ENCODE data around the gene LMX1A.

The LMX1A gene

DNA sequence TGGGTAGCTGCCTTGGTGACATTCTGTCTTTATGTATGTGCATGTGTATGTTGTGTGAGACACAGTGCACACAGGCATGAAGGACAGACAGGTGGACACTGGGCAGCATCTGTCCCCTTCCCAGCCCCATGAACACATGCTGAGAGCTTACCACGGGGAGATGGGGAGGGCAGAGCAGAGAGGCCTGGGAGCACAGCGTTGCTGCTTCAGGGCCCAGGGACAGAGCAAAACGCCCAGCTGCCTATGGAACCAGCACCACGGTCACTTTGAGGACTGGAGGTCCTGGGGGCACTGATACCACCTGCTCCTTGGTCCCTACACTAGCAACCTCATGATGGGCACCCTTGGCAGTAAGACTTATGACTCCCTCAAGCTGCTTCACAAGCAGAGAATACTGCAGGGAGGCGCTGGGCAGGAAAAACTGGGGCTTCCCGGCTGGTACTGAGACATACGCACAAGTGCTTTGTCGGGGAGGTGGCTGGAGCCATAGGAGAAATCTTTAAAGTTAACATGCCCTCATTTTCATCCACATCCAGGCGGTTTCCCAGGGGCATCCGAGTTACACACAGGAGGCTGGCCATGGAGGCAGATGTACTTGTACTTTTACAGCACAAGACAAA is 40.3 kb downstream of the LMX1A start:
- no peak for DNase-seq

DNA sequence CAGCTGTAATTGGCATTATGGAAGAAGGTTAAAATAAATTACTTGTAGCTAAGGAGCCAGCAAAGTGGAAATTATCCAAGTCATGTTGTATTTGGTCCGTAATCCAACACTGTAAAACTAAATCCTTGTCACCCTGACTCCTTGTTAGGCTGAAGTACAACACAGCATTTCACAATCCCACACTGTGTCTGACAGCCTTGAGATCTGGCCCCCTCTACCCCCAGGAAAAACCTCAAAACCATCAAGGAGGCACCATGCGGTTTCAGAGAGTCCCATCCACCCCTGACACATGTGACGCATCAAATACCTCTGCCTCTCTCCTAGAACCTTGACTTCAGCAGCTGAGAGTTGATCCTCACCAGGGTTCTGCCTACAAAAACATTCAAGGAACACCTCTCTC is 41.0 kb downstream of the LMX1A start:
- no peak for DNase-seq

DNA sequence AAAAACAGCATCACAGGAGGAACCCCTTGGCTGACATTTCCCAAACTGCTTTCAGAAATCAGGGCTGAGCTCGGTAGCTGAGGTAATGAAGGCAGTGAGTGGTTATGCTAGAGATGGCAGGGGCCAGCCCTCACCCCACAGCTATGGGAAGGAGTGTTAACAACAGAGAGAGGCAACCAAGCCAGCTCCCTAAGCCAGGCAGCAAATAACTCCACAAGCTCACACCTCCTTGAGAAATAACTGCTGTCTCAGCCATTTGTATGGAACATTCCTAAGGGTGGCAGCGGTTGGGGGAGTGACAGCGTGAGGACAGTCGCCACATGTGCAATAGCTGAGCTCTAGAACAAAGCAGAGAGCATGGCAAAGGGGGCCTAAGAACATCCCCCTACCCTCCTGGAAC is 42.6 kb downstream of the LMX1A start:
- no peak for DNase-seq

DNA sequence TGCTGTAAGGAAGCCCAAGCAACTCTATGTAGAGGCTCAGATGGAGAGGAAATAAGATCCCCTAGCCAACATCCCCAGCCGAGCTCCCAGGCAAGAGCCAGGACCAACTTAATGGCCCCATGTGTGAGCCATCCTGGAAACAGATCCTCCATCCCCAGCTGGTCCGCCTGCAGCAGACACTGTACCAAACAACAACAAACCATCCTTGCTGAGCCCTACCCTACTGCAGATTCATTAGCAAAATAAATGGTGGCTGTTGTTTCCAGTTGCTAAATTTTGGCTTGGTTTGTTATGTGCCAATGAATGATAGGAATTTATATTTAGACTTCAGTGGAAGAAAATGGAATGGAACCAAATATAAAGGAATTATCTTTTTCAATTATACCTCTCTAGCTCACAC is 43.9 kb downstream of the LMX1A start:
- no peak for DNase-seq

DNA sequence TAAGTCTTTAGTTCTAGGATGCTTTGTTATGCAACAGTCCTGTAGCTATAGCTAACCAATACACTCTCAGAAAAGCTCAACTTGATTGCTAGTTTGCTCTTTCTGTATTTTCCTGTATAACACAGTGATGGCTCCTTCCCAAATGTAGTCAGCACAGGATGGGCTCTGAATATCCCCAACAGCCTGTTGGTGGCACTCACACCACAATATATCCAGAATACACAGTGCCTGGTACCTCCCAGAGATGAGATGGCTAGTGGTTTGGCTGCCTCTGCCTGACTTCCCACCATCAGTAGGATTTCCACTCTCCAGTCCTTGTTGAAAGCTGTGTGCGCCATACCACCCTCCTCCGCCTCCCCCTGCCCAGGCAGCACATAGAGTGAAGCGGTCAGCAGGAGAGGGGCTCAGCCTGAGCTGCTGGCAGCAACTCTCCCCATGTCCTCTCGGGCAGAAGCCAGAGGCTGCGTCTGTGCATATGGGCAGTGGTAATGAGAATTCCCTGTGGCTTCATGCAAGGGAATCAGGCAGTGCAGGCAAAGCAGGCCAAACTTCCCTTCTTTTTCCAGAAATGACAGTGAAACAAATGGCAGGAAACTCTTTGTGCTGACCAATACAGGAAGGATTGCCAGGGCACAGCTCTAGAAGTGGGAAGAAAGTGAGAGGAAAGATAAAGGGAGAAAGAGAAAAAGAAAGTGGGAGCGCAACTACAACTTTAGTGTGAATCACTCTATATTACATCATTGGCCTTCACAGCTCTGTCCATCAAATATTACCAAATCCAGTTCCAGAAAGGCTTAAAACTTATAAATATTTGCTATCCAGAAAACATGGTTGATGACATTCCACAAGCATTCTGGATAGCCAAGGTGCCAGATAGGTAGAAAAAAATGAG is 49.7 kb downstream of the LMX1A start:
- DNase-seq = no peak

DNA sequence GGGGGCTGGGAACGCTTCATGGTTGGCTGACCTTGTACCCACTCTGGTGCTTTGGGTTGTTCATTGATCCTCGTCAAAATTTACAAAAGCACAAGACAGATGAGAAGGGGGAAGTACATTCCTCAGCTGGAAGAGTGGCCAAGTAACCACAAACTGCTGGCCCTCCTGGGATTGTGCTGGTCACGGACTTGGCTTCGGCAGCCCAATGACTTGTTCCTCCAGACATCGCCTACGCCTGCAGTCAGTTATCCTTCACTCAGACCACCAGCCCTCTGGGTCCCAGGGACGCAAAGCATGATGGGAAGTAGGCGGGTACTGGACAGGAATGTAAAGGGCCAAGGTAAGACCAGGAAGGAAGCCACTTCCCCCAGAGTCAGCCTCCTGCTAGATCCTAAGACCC is 53.1 kb downstream of the LMX1A start:
- DNase-seq = no peak

DNA sequence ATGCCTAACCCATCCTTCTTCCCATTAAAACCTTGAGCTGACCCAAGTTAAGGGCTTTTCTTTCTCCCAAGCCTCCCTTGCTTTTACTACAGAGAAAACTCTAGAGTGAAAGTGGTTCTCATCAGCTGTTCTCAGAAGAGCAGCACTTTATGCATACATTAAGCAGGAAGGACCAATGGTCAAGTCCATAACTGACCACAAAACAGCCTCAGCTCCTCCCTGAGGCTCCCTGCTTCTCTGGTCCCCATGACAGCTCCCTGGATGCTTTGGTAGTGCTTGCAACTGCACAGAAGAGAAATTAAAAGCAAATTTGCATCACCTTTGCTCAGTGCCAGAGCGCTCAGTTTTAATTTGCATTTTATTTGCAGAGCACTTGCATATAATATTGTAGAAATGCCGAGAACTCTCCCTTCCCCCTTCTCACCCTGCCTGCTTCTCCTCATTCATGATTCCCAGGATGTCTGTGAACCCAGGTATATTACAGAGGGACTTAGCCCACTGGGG is 56.1 kb downstream of the LMX1A start:
- DNase-seq = no peak

DNA sequence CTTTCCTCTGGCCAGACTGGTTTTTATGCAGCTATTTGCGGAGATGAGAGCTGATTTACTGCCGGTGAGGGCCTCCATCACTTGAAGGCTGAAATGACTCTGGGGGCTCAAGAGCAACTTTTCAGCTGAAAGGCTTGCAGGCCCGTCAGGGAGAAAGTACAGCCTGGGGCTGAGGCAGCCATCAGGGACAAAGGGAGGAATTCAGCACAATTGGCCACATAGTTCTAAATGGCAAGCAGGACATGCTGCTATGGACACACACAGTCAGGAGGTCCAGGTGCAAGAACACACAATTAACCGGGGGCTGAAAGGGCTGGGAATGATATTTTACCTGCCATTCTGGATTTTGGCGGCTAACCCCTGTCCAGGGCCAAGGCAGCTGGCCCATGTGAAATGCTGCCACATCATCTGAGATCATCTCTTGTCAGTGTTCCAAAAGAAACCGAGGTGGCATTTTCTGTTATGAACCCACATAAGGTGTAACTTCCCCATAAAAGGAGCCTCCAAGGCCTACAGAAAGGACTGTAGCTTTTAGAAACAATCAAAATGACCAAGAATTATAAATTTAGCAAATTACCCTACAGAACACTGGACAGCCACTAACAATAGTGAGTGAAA is 58.2 kb downstream of the LMX1A start:
- DNase-seq = no peak

DNA sequence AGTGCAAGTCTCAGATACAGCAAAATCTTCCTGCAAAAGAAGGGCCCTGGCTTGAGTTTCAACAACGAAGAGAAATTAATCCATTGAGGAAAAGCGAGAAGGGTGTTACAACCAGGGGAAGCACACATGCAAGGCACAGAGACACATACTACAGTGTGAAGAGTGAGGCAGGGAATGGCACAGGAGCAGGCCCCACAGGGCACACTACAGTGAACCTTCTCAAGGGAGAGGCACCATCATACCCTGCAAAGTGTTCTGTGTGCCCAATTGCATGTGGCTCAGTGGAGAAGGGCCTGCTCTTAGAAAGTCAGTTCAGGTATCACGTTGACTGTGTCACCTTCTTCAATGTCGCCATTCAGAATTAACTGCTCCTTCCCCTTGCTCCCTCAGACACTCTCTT is 60.3 kb downstream of the LMX1A start:
- DNase-seq = no peak

DNA sequence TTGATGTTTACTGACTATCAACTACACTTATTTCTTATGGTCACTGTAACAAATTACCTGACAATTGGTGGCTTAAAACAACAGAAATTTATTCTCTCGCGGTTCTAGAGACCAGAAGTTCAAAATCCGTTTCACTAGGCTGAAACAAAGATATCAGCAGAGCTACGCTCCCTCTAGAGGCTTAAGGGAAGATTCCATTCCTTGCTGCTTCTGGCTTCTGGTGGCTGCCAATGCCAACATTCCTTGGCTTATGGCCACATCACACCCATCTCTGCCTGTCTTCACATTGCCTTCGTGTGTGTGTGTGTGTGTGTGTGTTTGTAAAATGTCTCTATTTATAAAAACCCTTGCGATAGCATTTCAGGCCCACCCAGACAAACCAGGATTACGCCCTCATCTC is 66.4 kb downstream of the LMX1A start:
- DNase-seq = no peak

DNA sequence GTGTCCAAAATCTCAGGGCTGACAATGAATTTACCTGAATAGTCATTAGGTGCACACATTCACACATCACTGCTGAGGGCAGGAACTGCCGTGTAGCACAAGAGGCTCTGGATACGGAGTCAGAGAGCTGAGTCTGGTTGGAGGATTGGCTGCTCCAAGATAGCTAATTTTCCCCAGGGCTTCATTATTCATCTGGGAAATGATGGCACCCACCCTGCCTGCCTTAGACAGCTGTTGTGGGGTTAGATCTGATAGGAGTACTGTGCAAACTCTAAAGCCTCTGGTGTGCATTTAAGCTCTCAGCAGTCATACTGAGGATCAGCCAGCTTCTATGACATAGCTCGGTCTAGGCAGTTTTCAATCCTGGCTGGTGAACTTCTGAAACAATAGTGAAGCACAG is 67.0 kb downstream of the LMX1A start:
- DNase-seq = no peak

DNA sequence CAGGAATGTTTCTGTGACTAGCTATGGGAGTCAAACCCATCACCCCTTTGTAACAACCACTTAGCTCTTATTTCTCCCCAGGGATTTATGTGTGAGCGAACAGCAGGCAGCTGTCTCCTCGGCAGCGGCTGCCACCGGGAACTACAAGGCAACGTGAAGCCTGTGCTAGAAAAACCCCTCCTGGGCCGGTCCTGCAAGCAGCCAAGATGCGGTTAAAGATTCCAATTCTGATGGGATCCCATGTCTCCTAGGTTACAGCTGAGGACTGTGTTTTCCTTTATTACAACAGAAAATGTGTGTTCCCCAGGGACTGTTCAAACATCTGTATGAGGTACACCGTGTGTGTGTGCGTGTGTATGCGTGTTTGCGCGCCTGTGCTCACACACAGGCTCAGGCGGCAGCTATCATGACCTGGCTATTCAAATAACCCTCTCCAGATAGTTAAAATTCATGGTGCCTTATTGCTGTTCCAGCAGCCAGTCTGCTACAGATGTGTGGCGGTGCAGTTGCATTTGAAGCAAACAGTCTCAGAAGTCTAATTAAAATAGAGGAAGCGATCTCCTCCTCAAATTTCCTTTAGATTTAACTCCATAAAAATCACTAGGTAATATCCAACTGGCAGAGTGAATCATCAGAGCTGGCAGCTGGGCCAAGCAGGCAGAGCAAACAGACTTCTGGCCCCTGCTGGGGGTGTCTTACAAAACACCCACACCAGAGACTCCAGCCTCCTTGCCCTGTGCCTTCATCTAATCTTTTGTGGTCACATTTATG is 68.0 kb downstream of the LMX1A start:
- peak; percentile 49 for DNase-seq

DNA sequence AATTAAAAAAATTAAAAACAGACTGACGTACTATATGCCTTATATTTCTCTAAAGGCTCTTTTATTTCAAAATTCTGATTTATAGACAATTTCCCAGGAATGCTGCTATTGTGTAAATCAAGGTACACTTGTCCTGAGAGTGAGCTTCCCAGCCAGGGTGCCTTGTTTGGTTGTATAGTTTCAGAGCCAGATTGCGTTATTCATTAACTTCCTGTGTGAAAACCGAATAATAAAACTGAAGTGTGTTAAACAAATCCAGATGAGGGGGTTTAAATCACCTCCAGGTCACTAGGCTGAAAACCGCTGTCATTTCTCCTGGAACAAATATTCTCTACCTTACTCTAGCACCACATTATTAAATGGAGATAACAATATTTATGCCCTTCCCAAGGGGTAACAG is 68.7 kb downstream of the LMX1A start:
- DNase-seq = no peak

DNA sequence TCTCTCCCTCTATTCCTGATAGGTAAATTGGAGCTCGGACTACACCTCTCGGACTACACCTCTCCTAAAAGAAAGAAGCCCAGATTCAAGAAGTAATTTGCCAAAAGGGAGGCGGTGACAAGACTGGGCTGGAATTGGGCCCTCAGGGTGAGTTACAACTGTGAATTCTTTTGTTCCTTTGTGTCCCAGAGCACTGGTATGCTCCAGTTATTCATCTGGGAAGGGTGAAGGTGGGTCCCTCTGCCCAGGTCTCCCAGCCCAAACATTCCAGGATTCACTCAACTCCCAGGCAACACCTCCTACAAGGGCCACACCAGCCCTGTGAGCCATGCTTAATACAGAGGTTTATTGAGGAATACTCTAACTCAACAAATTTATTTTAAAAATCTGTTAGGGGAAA is 69.2 kb downstream of the LMX1A start:
- no peak for DNase-seq

DNA sequence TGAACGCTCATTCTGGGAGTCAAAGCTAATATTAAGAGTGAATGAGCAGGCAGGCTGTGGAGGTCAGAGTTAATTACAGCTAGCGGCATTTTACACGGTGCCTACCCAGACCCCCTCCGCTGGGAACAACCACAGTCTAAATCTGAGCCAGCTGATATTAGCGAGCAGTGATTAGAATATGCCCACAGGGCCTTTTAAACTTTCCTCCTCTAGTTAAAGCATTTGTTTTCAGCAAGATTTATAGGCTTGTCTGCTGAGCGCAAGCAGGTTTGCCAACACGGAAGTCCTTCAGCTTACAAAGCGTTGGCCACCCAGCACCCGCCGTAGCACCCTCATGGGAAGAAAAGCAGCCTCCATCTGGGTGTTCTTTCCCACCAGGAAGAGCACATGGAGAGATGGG is 72.1 kb downstream of the LMX1A start:
- DNase-seq = peak; percentile 63

DNA sequence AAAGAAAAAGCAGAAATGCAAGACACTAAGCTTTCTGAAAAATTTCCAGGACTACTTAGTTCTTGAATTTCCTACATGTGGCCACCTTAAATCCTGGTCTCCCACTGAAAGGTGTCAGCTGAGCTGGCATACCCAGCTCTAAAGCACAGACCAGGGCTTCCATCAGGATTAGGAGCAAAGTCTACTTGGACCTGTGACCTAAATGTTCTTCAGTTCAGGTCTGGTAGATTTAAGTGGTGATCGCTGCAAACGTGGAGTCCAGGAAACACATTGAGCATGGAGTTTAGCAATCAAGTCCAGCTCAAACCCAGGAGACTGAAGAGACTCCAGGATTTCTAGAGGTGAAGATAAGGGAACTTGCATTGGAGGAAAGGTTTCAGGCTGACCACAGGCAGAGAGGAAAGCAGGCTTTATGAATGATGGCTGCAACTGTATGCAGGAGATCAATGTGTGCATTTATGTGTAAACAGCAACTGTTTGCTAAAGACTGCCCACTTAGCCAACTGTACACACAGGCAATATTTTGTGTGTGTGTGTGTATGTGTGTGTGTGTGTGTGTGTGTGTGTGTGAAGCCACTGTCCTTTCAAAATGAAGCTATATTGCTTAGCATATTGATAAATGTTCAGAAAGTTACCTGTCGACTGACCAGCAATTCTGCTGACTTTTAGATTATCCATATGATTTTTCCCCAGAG is 75.2 kb downstream of the LMX1A start:
- DNase-seq = no peak

DNA sequence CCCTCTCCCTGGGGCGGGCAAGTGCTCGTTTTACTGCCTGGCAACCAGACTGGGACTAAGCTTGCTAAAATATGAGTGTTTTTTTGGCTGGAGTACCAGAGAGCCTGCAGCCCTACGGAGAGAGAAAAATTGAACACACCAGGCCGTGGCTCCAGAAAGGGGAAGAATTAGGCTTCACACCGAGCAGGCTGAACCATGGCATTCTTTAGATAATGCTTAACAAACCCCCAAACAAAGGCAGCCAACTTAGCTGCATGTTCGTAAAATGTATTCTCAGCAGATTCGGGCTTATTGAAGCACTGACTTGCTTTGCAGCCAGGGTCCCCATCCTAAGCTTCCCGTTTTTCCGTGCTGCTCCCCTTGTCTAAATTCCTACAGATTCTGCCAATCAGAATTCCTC is 76.6 kb downstream of the LMX1A start:
- no peak for DNase-seq

DNA sequence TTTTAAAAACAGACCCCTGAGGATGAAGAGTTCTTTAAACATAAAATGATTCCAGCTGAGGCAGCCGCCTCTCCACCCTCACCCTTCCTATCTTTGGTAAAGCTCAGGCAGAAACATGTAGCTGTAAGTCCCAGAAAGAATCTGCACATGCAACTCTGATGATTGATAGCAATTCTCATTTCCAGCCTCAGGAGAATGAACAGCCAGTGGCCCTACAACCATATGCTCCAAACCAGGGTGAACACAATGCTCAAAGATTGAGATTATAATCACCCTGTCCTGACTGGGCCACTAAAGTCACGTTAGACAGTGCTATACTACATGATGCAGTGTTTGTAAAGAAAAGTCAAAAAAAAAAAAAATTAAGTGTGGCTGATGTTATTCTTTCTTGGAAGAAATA is 80.2 kb downstream of the LMX1A start:
- DNase-seq = no peak

DNA sequence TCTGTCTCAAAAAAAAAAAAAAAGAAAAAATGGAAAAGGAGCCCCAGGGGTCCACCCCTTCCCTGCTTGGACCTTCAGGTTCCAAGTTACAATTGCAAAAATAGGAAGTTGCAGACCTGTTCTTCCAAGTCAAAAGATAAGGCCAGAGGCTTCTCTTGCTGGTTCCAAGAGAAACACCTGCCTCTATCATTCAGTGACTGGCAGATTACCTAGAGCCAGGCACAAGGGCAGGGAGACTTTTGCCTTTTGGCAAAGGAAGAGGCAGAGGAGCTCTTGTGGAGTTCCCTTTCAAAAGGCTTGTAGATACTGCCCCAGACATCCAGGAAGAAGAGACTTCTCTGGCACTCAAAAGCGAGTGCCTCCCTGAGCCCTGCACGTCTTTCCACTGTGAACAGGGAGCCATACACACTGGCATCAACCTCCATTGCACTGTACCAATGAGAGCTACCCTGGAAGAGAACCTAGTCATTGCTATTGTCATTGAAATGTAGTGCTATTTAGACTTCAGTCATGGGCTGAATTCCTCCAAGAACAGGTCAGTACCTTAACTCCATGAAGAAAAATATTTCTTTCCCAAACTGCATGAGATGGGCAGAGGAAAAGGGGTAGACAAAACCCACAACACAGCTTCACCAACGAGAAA is 91.2 kb downstream of the LMX1A start:
- no peak for DNase-seq

DNA sequence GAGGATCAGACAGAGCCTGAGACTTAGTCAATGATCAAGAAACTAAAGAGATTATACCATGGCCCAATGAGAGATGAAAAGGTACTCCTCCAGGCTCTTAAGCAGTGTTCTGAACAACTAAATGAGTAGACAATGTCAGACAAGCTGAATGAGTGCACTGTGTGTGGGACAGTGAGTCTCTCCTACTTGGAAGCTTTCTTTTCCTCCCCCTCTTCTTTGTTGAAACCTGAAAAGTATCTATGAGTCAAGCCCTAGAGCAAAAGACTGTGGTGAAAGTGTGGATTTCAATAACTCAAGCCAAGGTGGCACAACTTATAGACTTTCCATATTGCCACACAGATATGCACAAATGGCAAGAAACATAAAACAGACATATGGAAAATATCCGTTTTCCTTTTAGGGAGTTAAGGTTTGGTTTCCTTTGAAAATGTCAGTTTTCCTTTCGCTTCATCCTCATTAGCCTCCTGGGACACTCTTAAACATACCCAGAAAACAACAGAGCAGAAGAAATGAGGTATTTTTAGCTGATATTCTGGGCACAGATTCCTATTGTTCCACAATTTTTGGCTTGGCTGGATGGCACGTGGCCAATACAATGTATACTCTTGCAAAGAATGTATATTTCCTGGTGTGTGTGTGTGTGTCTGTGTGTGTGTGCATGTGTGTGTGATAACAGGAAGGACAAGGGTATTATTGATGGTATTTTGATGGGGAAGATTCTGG is 96.6 kb downstream of the LMX1A start:
- DNase-seq = no peak

DNA sequence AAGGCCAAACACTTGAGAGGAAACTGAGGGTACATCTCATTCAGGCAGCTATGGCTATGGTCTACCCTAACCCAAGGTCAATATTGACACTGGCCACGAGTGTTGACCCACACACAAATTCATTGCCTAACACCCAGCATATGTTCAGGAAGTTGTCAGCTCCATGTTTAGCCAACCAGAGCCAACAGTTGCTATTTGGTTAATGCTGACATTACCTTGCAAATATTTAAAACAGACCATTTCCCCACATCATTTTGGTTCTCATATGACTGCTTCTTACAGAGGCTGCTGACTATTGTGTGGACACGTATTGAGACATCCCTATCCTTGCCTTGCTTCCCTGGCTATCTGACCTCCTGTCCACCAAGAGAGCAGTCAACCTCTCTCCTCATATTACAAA is 97.3 kb downstream of the LMX1A start:
- no peak for DNase-seq
